Calu3 (cell line): ENCODE data around the gene OR2J3. TPM values are rescaled to one million over a fixed set of nuclear protein-coding genes. Genes with fewer than 3 reads are reported as not detected.

Experiments
- BruUV-seq: library from RNA; stranded (reverse); fragments of 400-500 nt; replicated peaks from 2 replicates; lab custom pipeline; 2021; lab: Mats Ljungman, UMichigan
- CTCF ChIA-PET: fragments of 300-600 bp; sonication (Branson Sonifier 250); formaldehyde crosslinking; loops from one replicate; lab custom pipeline; 2022; ENCODE audit warnings: antibody characterized with exemption; lab: Charles Lee
- DNase-seq: peaks from one replicate; pipeline ENCODE4 v3.0.0; 2022
- H3K27ac Mint-ChIP-seq: one replicate; pipeline ENCODE4 v1.8.0; 2022; ENCODE audit warnings: mixed read lengths; ENCODE audit not compliant: unreplicated experiment
- H3K27me3 Mint-ChIP-seq: one replicate; pipeline ENCODE4 v1.8.0; 2022; ENCODE audit warnings: mixed read lengths; ENCODE audit not compliant: unreplicated experiment
- H3K36me3 Mint-ChIP-seq: one replicate; pipeline ENCODE4 v1.8.0; 2022; ENCODE audit warnings: mild to moderate bottlenecking, moderate library complexity, mixed read lengths; ENCODE audit not compliant: insufficient read depth, unreplicated experiment
- H3K4me1 Mint-ChIP-seq: one replicate; pipeline ENCODE4 v1.8.0; 2022; ENCODE audit warnings: mild to moderate bottlenecking, low read depth, mixed read lengths; ENCODE audit not compliant: unreplicated experiment
- H3K4me3 Mint-ChIP-seq: one replicate; pipeline ENCODE4 v1.8.0; 2022; ENCODE audit warnings: mild to moderate bottlenecking, low read depth, moderate library complexity, mixed read lengths; ENCODE audit not compliant: unreplicated experiment
- H3K9me3 Mint-ChIP-seq: one replicate; pipeline ENCODE4 v1.8.0; 2022; ENCODE audit warnings: low read depth, mixed read lengths; ENCODE audit not compliant: unreplicated experiment
- intact Hi-C: fragments of 100-400 bp; cut with micrococcal nuclease; formaldehyde crosslinking; loops from one replicate; pipeline ENCODE4 v1.10.0; 2022; ENCODE audit not compliant: unreplicated experiment
- total RNA-seq: library from RNA; stranded (reverse); gene quantifications from 2 replicates; pipeline ENCODE4 v1.2.3, GENCODE V29; 2022
- TF ChIP-seq, protein P1 (sequence below): fragments of 200-600 bp; IDR thresholded peaks from one replicate; pipeline ENCODE4 v1.8.0; 2022; ENCODE audit warnings: antibody characterized with exemption; ENCODE audit not compliant: unreplicated experiment

Gene OR2J3
- total RNA-seq, 1 experiment from 2014 or later: not detected

DNA sequence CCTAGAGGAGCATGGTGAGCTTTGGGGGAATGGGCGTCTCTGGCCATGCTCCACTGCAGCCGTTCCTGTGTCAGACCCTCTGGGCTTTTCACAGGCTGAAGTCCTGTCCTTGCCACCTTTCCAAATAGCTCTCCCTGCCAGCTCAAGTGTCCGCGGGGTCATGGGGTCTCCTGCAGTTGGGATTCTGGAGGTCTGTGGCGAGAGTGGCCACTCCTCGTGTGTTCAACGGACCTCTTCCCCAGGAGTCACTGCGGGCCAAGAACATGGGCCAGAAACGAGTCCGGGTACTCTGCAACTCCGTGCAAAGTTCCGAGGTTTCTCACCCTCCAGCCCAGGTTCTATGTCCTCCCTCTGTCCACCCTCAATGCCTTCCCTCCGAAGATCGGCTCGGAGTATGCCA, 25.4 kb upstream of the OR2J3 start:
- Mint-ChIP-seq H3K27ac (no peak overlapping the region), H3K4me1 (no peaks in the 10 kb centered on the region), H3K9me3 (peaks cover 8% of the 10 kb centered on the region), H3K4me3 (no peak overlapping the region), H3K27me3 (no peaks in the 10 kb centered on the region), H3K36me3 (peaks cover 6% of the 10 kb centered on the region)
- CTCF ChIA-PET: interaction anchor here (1.3 kb wide), 1 partner anchor 10 kb away, joined by 3 read pairs; no protein-coding TSS in a partner anchor
- DNase-seq: no peak
- BruUV-seq: no TSS peak
- TF ChIP-seq, protein P1, sequence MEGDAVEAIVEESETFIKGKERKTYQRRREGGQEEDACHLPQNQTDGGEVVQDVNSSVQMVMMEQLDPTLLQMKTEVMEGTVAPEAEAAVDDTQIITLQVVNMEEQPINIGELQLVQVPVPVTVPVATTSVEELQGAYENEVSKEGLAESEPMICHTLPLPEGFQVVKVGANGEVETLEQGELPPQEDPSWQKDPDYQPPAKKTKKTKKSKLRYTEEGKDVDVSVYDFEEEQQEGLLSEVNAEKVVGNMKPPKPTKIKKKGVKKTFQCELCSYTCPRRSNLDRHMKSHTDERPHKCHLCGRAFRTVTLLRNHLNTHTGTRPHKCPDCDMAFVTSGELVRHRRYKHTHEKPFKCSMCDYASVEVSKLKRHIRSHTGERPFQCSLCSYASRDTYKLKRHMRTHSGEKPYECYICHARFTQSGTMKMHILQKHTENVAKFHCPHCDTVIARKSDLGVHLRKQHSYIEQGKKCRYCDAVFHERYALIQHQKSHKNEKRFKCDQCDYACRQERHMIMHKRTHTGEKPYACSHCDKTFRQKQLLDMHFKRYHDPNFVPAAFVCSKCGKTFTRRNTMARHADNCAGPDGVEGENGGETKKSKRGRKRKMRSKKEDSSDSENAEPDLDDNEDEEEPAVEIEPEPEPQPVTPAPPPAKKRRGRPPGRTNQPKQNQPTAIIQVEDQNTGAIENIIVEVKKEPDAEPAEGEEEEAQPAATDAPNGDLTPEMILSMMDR: no peak
- intact Hi-C loops: no loop called here

GRCh38 chr6:29087213-29087612, 20.6 kb upstream of the OR2J3 start, which contains the start of gene OR2B3:
Gene OR2B3, minus strand, starts transcription at chr6:29087313. Its CDS starts 65 bp downstream, at chr6:29087248.
- intact Hi-C loops: no loop called here
- DNase-seq: no peak
- Mint-ChIP-seq H3K4me1 (no peaks in the 10 kb centered on the region), H3K27me3 (no peaks in the 10 kb centered on the region), H3K27ac (no peak within 1 kb of the TSS), H3K4me3 (no peak within 1 kb of the TSS), H3K9me3 (peaks cover 4% of the 10 kb centered on the region), H3K36me3 (no peaks in the 10 kb centered on the region)
- CTCF ChIA-PET: interaction anchor here (0.6 kb wide), 1 partner anchor 8 kb away, joined by 3 read pairs; no protein-coding TSS in a partner anchor
- TF ChIP-seq, protein P1: no peak
- BruUV-seq: no TSS peak

DNA sequence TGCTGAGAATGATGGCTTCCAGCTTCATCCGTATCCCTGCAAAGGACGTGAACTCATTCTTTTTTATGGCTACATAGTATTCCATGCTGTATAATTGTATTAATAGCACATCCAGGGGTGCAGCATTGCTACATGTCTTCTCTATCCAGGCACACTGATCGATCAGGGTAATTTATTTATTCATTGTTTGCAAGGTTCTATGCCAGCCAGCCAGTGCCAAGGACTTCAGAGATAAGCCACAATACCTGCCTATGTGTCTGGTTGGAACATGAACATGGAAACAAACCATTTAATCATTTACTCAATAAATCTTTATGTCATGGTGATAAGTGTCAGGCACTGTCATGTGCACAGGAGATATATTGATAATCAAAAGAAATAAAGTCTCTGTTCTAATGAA, 14.9 kb upstream of the OR2J3 start:
- Mint-ChIP-seq H3K4me1 (no peaks in the 10 kb centered on the region), H3K9me3 (peaks cover 3% of the 10 kb centered on the region), H3K27me3 (no peaks in the 10 kb centered on the region), H3K27ac (no peak overlapping the region), H3K4me3 (no peak overlapping the region), H3K36me3 (no peaks in the 10 kb centered on the region)
- CTCF ChIA-PET: interaction anchor here (0.6 kb wide), 1 partner anchor 368 kb away, joined by 6 read pairs; no protein-coding TSS in a partner anchor
- no TSS peak for BruUV-seq
- intact Hi-C loops: no loop called here
- DNase-seq: no peak
- TF ChIP-seq, protein P1: no peak

GRCh38 chr6:29097803-29098202, 10.1 kb upstream of the OR2J3 start:
- CTCF ChIA-PET: no interaction called here
- Mint-ChIP-seq H3K9me3 (peaks cover 3% of the 10 kb centered on the region), H3K27me3 (no peaks in the 10 kb centered on the region), H3K4me1 (no peaks in the 10 kb centered on the region), H3K36me3 (no peaks in the 10 kb centered on the region), H3K4me3 (no peak overlapping the region), H3K27ac (no peak overlapping the region)
- intact Hi-C loops: no loop called here
- DNase-seq: no peak
- no TSS peak for BruUV-seq
- TF ChIP-seq, protein P1: no peak
